ENCODE data around the gene SLC39A11.
"Not testable (repeated sequence)": the region's sequence is repeated elsewhere in the genome, so short reads cannot be mapped to it uniquely, and the experiment has no call there.

GRCh38 chr17:72638932-72639331 is 453.6 kb downstream of the SLC39A11 start:
- TF ChIP-seq EZH2 (IDR thresholded peaks at IDR 0.05; ENCODE audit: insufficient read depth, low read length); CTCF (IDR thresholded peaks at IDR 0.05; ENCODE audit: insufficient read depth, low read depth, low read length): not testable (repeated sequence)

Data from astrocyte (in vitro differentiated cells and primary cell).